Left ventricle myocardium inferior (tissue), 1 donor: Measurements from ENCODE around the gene TMEM45A. TPM values are rescaled to one million over a fixed set of nuclear protein-coding genes. Genes with fewer than 3 reads are reported as not detected.

Experiments used
- DNase-seq: peaks from one replicate; pipeline ENCODE4 v3.0.0-alpha.2; 2020
- H3K27ac ChIP-seq: fragments of 200-600 bp; replicated peaks from 2 replicates; pipeline ENCODE4 v1.8.0; 2021
- H3K27me3 ChIP-seq: fragments of 200-600 bp; 2 replicates; pipeline ENCODE4 v1.8.0; 2021; ENCODE audit warnings: low read depth
- H3K36me3 ChIP-seq: fragments of 200-600 bp; 2 replicates; pipeline ENCODE4 v1.8.0; 2021
- H3K4me1 ChIP-seq: fragments of 200-600 bp; 2 replicates; pipeline ENCODE4 v1.8.0; 2021
- H3K4me3 ChIP-seq: fragments of 200-600 bp; 2 replicates; pipeline ENCODE4 v1.8.0; 2021; ENCODE audit warnings: mild to moderate bottlenecking, moderate library complexity
- H3K9me3 ChIP-seq: fragments of 200-600 bp; replicated peaks from 2 replicates; pipeline ENCODE4 v1.8.0; 2021
- intact Hi-C: fragments of 100-400 bp; cut with micrococcal nuclease; formaldehyde crosslinking; loops from one replicate; pipeline ENCODE4 v1.11.0; 2022
- total RNA-seq: library from RNA; stranded (reverse); fragmentation: NEBNext Ultra II Directional; extraction: Animal tissue kit (Norgen Biotek cat#: 25700); gene quantifications from one replicate; pipeline ENCODE4 v1.2.1, GENCODE V29; 2021
- TF ChIP-seq, protein P1 (sequence below): fragments of 200-600 bp; IDR thresholded peaks from 2 replicates; pipeline ENCODE4 v1.8.0; 2021; ENCODE audit warnings: antibody characterized with exemption, mild to moderate bottlenecking, borderline replicate concordance
- donor health status: DM: no; HTN: yes; CAD: no; lungs with severe emphysema.

TMEM45A gene
- total RNA-seq, 1 donor from 2014 or later = 3.2 TPM

DNA sequence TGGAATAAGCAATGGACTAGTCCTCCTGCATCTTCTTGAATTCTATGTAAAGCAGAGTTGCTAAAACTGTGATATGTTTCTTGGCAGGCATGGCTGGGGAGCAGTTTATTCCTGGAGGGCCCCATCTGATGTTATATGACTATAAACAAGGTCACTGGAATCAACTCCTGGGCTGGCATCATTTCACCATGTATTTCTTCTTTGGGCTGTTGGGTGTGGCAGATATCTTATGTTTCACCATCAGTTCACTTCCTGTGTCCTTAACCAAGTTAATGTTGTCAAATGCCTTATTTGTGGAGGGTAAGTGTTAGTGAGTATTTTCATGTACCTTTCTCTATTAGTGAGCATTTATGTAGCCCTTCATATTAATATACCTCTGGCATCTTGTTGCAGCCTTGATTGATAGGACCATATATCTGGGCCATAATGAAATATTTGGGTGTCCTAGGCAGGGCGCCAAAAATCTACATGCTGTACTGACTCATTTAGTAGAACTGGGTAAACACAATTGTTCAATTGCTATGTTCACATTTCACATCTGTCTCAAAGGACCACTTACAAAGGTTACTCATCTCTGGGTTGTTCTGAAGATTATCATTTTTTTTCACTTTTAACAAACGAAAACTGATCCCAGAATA is 64.4 kb downstream of the TMEM45A start:
- no peaks in the 10 kb centered on the region for H3K36me3 ChIP-seq
- H3K9me3 ChIP-seq = no peaks in the 10 kb centered on the region
- DNase-seq = no peak
- H3K27me3 ChIP-seq = no peaks in the 10 kb centered on the region
- no peaks in the 10 kb centered on the region for H3K4me1 ChIP-seq
- TF ChIP-seq, protein P1, sequence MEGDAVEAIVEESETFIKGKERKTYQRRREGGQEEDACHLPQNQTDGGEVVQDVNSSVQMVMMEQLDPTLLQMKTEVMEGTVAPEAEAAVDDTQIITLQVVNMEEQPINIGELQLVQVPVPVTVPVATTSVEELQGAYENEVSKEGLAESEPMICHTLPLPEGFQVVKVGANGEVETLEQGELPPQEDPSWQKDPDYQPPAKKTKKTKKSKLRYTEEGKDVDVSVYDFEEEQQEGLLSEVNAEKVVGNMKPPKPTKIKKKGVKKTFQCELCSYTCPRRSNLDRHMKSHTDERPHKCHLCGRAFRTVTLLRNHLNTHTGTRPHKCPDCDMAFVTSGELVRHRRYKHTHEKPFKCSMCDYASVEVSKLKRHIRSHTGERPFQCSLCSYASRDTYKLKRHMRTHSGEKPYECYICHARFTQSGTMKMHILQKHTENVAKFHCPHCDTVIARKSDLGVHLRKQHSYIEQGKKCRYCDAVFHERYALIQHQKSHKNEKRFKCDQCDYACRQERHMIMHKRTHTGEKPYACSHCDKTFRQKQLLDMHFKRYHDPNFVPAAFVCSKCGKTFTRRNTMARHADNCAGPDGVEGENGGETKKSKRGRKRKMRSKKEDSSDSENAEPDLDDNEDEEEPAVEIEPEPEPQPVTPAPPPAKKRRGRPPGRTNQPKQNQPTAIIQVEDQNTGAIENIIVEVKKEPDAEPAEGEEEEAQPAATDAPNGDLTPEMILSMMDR = no peak
- no peak overlapping the region for H3K27ac ChIP-seq
- no peak overlapping the region for H3K4me3 ChIP-seq
- intact Hi-C loops = no loop called here

DNA sequence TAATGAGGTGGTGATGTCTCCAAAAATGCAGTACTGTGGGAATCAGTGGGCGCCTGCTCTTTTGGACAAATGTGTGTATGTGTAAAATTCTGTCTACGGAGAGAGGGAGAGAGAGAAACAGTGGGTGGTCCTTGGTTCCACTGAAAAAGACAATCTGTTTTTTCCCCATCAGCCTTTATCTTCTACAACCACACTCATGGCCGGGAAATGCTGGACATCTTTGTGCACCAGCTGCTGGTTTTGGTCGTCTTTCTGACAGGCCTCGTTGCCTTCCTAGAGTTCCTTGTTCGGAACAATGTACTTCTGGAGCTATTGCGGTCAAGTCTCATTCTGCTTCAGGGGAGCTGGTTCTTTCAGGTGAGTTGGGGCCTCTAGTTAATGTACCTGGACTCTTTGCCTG is 65.8 kb downstream of the TMEM45A start:
- Histone ChIP-seq H3K27me3 (no peaks in the 10 kb centered on the region), H3K4me1 (no peaks in the 10 kb centered on the region), H3K4me3 (no peak overlapping the region), H3K27ac (no peak overlapping the region), H3K9me3 (no peaks in the 10 kb centered on the region), H3K36me3 (no peaks in the 10 kb centered on the region)
- TF ChIP-seq, protein P1 = no peak
- DNase-seq = no peak
- intact Hi-C loops = no loop called here

DNA sequence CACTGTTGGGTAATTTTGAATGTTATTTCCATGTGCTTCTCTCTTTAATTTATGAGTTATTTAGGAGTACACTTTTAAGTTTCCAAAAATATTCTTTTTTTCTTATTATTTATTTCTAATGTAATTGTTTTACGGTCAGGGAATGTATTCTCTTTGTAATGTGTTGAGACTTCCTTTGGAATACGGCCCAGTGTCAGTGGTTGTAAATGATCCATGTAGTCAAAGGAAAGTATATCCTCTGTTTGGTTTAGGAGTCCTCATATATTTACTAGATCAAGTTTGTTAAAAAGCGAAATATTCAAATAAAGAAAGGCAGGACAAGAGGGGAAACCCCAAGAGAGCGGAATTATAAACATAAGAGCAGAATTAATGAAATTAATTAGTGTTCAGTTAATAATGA is 68.0 kb downstream of the TMEM45A start:
- intact Hi-C loops = no loop called here
- Histone ChIP-seq H3K4me3 (no peak overlapping the region), H3K9me3 (no peaks in the 10 kb centered on the region), H3K36me3 (no peaks in the 10 kb centered on the region), H3K4me1 (no peaks in the 10 kb centered on the region), H3K27me3 (no peaks in the 10 kb centered on the region), H3K27ac (no peak overlapping the region)
- TF ChIP-seq, protein P1 = no peak
- DNase-seq = no peak

DNA sequence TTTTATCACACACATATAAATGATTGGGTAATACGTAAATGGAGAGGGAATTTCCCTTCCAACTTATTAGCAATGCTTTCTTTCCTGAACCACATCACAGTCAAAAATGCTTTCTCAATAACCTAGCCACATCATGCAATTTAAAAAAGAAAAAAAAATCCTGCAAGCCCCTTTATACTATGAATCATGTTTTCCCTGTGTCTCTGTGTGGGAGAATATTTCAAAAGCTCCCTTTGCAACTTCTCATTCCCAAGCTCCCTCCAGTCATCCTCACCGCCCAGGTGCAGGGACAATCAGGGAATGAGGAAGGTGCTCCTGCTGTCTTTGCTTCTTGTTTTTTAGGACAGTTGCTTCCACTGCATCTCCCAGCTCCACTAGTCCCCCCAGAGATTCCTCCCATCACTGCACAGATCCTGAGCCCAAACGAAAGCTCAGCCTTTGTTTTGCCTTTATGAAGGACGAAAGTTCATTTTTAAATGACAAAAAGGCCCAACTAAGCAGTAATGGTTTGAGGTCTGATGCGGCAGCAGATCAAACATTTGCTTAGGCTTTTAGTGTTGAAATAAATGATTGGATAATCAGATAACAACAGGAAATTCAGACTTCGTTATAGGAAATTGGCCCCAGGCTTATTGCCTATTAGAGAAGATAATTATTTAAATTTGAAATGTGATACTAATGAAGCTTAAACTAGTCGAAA is 69.2 kb downstream of the TMEM45A start:
- intact Hi-C loops = no loop called here
- Histone ChIP-seq H3K9me3 (no peaks in the 10 kb centered on the region), H3K4me3 (no peak overlapping the region), H3K4me1 (no peaks in the 10 kb centered on the region), H3K27me3 (no peaks in the 10 kb centered on the region), H3K27ac (no peak overlapping the region), H3K36me3 (no peaks in the 10 kb centered on the region)
- no peak for DNase-seq
- TF ChIP-seq, protein P1 = no peak

DNA sequence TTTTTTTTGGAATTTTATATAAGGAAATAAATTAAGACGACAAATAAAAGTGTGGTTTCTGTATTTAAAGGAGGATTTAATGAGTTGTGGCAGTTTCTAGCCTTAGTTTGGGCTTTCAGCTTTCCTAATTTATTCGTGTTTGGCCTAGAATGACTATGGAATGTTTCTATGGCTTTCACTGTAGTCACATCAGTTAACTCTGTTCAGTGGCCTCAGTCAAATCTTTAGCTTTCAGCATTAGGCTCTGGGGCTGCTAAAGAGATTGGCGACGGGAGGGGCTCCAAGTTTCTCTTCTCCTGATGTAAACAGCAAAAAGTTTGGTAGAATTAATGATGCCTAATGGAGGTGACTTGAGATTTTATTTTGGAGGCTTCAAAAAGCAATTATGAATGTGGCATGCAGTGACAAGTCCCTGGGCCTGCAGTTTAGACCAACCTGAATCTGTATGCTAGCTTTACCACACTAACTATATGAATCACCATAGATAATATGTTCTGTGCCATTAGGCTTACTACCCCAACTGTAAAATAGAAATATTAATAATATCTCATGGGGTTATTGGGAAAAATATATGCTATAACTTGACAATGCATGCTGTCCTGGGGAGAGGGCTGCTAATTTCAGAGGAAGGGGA is 69.9 kb downstream of the TMEM45A start:
- intact Hi-C loops = no loop called here

More for the DNA sequence above, 69.9 kb downstream of the TMEM45A start:
- no peaks in the 10 kb centered on the region for H3K27me3 ChIP-seq
- TF ChIP-seq, protein P1 = no peak
- H3K9me3 ChIP-seq = no peaks in the 10 kb centered on the region
- no peak for DNase-seq
- H3K4me3 ChIP-seq = no peak overlapping the region
- no peaks in the 10 kb centered on the region for H3K36me3 ChIP-seq
- no peaks in the 10 kb centered on the region for H3K4me1 ChIP-seq
- H3K27ac ChIP-seq = no peak overlapping the region
